Bronchial epithelial cell (primary cell): Measurements from ENCODE around the gene C19orf53. TPM values are rescaled to one million over a fixed set of nuclear protein-coding genes. Genes with fewer than 3 reads are reported as not detected.
A peak's percentile ranks its signal among the peaks of the same experiment; 100 is the strongest.
"Not testable (repeated sequence)": the region's sequence is repeated elsewhere in the genome, so short reads cannot be mapped to it uniquely, and the experiment has no call there.

ENCODE experiments used
- DNase-seq: peaks from one replicate; pipeline ENCODE4 v3.0.0-alpha.2; 2010; ENCODE audit warnings: low read depth
- FAIRE-seq: peaks from 2 replicates; lab custom pipeline; 2011; peaks lifted over from hg19 to GRCh38; lab: Jason Lieb, UNC
- H3K27me3 ChIP-seq: 2 replicates; pipeline ENCODE4 v1.5.1; 2011; ENCODE audit warnings: low read length; ENCODE audit not compliant: control insufficient read depth, insufficient read depth
- H3K36me3 ChIP-seq: 2 replicates; pipeline ENCODE4 v1.5.1; 2011; ENCODE audit warnings: low read length; ENCODE audit not compliant: control insufficient read depth, insufficient read depth
- H3K4me3 ChIP-seq: 2 replicates; pipeline ENCODE4 v1.5.1; 2011; ENCODE audit warnings: mild to moderate bottlenecking, low read depth, low read length, control low read depth
- total RNA-seq: library from RNA; depleted of rRNA; stranded (reverse); fragments of >200 nt; gene quantifications from 2 replicates; pipeline ENCODE4 v1.2.1, GENCODE V29; 2014
- TF ChIP-seq, protein P1 (sequence below): IDR thresholded peaks from 2 replicates; pipeline ENCODE4 v1.5.1; 2011; ENCODE audit warnings: mild to moderate bottlenecking, moderate library complexity, low read length, control low read depth, inconsistent platforms; ENCODE audit not compliant: insufficient read depth, severe bottlenecking

The C19orf53 gene
- total RNA-seq, 1 donor from 2014 or later: 55.5 TPM

DNA sequence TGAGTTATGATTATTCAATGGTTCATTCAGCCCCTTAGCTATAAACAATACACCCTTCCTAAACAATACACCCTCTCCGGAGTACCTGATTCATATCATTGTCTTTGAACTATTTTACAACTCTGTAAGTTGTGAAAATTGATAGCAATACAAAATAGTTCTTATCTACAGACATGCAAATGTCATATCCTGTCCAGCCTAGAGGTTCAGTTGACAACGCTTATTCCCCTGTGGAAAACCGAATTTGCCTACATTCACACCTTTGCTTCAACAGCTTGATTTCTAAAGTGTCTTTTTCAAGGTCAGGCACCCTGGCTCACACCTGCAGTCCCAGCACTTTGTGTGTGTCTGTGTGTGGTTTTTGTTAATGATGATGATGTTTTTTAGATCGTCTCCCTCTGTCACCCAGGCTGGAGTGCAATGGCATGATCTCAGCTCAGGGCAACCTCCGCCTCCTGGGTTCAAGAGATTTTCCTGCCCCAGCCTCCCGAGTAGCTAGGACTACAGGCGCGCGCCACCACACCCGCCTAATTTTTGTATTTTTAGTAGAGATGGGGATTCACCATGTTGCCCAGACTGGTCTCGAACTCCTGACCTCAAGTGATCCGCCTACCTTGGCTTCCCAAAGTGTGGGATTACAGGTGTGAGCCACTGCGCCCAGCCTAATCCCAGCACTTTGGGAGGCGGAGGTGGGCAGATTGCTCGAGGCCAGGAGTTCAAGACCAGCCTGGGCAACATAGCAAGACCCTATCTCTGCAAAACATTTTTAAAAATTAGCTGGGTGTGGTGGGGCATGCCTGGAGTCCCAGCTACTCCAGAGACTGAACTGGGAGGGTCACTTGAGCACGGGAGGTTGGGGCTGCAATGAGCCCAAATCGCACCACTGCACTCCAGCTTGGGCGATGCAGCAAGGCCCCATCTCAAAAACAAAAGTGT, 9.6 kb downstream of the C19orf53 start:
- FAIRE-seq: no peak
- no peaks in the 10 kb centered on the region for H3K27me3 ChIP-seq
- TF ChIP-seq, protein P1, sequence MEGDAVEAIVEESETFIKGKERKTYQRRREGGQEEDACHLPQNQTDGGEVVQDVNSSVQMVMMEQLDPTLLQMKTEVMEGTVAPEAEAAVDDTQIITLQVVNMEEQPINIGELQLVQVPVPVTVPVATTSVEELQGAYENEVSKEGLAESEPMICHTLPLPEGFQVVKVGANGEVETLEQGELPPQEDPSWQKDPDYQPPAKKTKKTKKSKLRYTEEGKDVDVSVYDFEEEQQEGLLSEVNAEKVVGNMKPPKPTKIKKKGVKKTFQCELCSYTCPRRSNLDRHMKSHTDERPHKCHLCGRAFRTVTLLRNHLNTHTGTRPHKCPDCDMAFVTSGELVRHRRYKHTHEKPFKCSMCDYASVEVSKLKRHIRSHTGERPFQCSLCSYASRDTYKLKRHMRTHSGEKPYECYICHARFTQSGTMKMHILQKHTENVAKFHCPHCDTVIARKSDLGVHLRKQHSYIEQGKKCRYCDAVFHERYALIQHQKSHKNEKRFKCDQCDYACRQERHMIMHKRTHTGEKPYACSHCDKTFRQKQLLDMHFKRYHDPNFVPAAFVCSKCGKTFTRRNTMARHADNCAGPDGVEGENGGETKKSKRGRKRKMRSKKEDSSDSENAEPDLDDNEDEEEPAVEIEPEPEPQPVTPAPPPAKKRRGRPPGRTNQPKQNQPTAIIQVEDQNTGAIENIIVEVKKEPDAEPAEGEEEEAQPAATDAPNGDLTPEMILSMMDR: no peak
- H3K36me3 ChIP-seq: peaks cover 4% of the 10 kb centered on the region
- DNase-seq: peak; percentile 53
- no peak overlapping the region for H3K4me3 ChIP-seq

DNA sequence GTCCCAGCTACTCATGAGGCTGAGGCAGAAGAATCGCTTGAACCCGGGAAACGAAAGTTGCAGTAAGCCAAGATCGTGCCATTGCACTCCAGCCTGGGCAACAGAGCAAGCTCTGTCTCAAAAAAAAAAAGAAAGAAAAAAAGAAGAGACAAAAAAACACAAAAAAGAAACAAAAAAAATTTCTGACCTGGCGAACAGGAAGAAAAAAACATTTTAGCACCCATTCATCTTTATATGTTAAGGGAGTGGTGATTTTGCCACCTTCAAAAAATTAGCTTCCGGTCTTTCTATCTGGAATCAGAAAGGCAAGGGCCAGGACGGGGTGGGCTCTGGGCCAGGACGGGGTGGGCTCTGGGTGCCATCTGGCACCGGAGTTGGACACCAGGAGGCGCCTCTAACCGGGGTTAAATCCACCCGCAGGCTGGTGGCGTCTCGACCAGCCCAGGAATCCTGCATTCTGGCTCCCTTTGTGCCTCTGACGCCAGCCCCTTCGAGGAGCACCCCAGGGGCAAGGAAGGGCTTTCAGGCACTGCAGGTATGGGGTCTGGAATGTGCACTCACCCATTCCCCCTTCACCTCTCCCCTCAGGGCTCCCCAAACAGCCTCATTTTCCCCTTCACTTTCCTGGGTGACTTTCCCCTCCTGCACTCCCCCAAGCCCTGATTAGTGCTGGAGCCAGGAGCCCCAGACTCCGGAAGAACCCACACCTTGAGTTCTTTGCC, 10.6 kb downstream of the C19orf53 start:
- Histone ChIP-seq H3K27me3 (no peaks in the 10 kb centered on the region), H3K36me3 (no peaks in the 10 kb centered on the region), H3K4me3 (no peak overlapping the region)
- TF ChIP-seq, protein P1: peak; percentile 86
- DNase-seq (peak; percentile 36), FAIRE-seq (no peak)

DNA sequence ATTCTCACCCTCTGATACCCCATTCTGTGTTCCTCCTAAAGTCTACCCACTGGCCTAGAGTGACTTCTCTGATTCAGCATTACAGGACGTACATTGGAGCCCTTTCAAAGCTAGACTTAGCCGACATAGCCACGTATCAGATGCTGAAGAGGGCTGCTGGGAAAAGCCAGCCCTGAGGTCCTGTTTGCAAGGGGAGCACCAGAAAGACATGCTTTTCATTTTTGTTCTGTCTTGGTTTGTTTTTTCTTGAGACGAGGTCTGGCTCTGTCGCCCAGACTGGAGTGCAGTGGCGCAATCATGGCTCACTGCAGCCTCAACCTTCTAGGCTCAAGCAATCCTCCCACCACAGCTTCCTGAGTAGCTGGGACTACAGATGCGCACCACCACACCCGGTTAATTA, 14.7 kb downstream of the C19orf53 start:
- TF ChIP-seq, protein P1: no peak
- Histone ChIP-seq H3K4me3 (no peak overlapping the region), H3K36me3 (no peaks in the 10 kb centered on the region), H3K27me3 (no peaks in the 10 kb centered on the region)
- no peak for FAIRE-seq
- peak; percentile 28 for DNase-seq

DNA sequence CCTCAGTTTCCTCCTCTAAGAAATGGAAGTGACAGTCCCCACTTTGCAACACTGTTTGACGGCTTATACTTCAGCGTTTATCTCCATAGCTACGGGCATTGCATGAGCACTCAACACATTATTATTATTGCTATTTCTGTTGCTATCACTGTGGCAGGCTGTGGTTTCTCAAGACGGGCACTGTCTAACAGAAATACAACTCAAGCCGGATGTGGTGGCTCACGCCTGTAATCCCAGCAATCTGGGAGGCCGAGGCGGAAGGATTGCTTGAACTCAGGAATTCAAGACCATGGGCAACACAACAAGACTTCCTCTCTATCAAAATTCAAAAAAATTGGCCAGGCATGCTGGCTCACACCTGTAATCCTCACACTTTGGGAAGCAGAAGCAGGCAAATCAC, 16.1 kb downstream of the C19orf53 start:
- Histone ChIP-seq H3K36me3 (no peaks in the 10 kb centered on the region), H3K27me3 (no peaks in the 10 kb centered on the region), H3K4me3 (no peak overlapping the region)
- no peak for FAIRE-seq
- DNase-seq: no peak
- TF ChIP-seq, protein P1: no peak

DNA sequence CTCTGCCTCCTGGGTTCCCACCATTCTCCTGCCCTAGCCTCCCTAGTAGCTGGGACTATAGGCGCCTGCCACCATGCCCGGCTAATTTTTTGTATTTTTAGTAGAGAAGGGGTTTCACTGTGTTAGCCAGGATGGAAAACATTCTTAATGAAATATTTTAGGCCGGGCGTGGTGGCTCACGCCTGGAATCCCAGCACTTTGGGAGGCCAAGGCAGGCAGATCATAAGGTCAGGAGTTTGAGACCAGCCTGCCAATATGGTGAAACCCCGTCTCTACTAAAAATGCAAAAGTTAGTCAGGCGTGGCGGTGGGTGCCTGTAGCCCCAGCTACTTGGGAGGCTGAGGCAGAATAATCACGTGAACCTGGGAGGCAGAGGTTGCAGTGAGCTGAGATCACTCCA, 19.1 kb downstream of the C19orf53 start:
- not testable (repeated sequence) for H3K4me3 ChIP-seq, DNase-seq, H3K27me3 ChIP-seq, H3K36me3 ChIP-seq, FAIRE-seq

DNA sequence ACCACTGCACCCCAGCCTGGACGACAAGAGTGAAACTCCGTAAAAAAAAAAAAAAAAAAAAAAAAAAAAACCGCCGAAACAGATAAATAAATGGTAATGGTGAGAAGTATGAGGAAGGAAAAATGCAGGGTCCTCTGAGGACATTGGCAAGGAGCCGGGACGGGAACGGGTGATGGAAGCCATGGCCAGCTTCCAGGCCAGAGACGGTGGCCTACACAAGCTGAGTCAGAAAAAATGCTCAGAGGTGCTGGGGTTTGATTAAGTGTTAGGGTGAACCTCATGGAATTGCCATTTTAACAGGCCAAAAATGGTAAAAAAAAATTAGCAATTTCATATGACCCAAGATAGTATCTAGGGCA, 20.1 kb downstream of the C19orf53 start:
- DNase-seq (peak; percentile 77), FAIRE-seq (no peak)
- H3K36me3 ChIP-seq: no peaks in the 10 kb centered on the region
- H3K4me3 ChIP-seq: peak overlapping the region; percentile 61
- no peaks in the 10 kb centered on the region for H3K27me3 ChIP-seq
- TF ChIP-seq, protein P1: no peak
